NB4 (cell line): ENCODE results near the gene AXIN1.

Experiments
- DNase-seq: peaks from one replicate; pipeline ENCODE4 v3.0.0; 2010; ENCODE audit warnings: low read depth
- H3K4me3 ChIP-seq: one replicate; pipeline ENCODE4 v1.5.1; 2011; ENCODE audit warnings: mild to moderate bottlenecking, low read depth, low read length, moderate library complexity
- MYC ChIP-seq: IDR thresholded peaks from 2 replicates; pipeline ENCODE4 v1.6.1; 2011; ENCODE audit warnings: low read depth, low read length
- POLR2A ChIP-seq: IDR thresholded peaks from 2 replicates; pipeline ENCODE4 v1.6.1; 2011; ENCODE audit warnings: mild to moderate bottlenecking; ENCODE audit not compliant: insufficient read length; ENCODE audit errors: extremely low read depth
- TF ChIP-seq, protein P1 (sequence below): IDR thresholded peaks from one replicate; pipeline ENCODE4 v1.5.1; 2012; ENCODE audit warnings: low read depth, low read length
- TF ChIP-seq, protein P2 (sequence below): IDR thresholded peaks from 2 replicates; pipeline ENCODE4 v1.6.1; 2011; ENCODE audit warnings: low read depth, low read length

Gene AXIN1

DNA sequence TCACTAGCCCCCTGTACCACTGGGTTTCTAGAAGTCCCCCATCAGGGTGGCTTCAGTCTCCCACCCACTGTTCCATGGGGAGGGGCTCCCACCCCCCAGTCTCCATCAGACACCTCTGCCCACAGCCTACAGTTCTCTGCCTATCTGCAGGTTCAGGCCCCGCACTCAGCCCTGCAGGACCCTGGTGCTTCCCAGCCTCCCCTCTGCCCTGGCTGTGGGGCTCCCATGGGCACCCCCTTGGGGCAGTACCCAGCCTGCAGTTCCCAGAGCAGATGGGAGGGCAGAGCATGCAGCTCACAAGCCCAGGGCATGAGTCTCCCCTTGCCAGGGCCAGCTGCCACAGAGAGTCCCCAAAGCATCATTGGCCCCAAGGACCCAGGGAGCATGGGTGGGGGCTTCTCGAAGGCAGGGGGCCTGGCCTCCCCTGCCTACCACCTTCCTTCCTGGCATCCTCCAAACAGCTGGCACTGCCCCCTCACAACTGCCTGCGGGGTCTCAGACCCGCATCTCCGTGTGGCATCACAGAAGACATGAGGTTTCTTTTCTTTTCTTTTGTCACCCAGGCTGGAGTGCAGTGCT lies 20.6 kb upstream of the AXIN1 start:
- no peak for DNase-seq
- no peak overlapping the region for H3K4me3 ChIP-seq

DNA sequence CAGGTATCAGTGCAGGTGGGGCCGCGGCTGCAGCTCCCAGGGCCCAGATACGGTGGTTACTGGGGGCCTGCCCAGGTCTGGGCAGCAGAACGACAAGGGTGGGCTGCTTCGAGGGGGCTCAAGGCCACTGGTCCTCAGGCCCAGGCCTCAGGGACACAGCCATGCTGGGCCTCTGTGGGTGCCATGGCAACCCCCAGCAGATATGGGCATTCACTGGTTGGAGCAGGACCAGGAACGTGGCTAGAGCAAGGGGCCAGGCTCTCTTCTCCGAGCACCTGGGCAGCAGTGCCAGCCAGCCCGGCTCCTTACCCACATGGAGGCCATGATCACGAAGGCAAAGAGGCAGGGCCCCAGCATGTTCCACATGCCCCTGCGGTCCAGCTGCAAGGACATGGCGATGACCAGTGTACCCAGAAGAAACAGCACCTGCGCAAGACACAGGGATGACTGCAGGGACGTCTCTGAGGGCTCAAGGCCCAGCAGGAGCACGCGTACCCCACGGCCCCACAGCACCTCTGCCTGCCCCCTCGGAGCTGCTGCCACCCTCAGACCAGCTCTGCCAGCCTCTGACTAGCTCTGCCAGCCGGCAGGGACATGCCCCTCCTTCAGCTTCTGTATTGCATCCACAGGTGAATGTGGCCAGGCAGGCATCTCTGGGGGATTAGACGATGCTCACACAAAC lies 19.9 kb upstream of the AXIN1 start:
- TF ChIP-seq, protein P1, sequence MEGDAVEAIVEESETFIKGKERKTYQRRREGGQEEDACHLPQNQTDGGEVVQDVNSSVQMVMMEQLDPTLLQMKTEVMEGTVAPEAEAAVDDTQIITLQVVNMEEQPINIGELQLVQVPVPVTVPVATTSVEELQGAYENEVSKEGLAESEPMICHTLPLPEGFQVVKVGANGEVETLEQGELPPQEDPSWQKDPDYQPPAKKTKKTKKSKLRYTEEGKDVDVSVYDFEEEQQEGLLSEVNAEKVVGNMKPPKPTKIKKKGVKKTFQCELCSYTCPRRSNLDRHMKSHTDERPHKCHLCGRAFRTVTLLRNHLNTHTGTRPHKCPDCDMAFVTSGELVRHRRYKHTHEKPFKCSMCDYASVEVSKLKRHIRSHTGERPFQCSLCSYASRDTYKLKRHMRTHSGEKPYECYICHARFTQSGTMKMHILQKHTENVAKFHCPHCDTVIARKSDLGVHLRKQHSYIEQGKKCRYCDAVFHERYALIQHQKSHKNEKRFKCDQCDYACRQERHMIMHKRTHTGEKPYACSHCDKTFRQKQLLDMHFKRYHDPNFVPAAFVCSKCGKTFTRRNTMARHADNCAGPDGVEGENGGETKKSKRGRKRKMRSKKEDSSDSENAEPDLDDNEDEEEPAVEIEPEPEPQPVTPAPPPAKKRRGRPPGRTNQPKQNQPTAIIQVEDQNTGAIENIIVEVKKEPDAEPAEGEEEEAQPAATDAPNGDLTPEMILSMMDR, result no peak
- no peak for TF ChIP-seq POLR2A
- TF ChIP-seq, protein P2, sequence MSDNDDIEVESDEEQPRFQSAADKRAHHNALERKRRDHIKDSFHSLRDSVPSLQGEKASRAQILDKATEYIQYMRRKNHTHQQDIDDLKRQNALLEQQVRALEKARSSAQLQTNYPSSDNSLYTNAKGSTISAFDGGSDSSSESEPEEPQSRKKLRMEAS, result no peak
- no peak for TF ChIP-seq MYC
- no peak for DNase-seq
- no peak overlapping the region for H3K4me3 ChIP-seq

More for the DNA sequence above, 20.6 kb upstream of the AXIN1 start:
- no peak for TF ChIP-seq POLR2A
- TF ChIP-seq, protein P1, result no peak
- no peak for TF ChIP-seq MYC
- TF ChIP-seq, protein P2, result no peak

DNA sequence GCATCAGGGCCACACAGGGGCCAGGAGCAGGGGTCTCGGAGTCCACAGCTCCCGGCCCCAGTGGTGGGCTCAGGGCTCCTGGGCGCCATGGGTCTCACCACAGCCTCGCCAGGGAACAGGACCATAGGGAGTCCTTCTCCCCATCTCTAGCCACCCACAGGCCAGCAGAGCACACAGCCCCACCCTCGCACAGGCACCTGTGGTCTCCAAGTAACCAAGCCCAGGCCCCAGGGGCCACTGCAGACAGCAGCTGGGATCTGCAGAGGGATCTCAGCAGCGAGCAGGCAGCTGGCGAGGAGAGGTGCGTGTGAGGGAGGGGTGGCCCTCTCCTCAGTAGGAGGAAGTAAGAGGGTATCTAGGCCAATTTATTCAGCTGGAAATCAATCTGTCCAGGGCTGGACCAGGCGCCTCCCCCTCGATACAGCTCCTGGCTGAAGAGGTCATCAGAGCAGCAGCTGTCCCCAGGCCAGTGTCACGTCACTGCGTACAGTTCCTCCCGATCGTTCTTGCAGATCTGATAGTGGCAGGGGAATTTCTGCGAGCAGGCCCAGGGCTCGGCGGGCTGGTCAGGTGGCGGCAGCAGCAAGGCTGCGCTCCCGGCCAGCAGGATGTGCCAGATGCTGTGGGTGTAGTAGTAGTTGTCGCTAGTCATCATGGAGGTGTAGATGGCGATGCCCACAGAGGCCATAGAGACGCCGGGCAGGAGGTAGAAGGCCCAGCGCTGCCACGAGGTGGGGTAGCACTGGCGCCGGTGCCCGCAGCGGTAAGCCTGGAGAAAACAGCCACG lies 19.2 kb upstream of the AXIN1 start:
- TF ChIP-seq POLR2A (no peak), MYC (no peak)
- TF ChIP-seq, protein P2, result no peak
- TF ChIP-seq, protein P1, result no peak
- H3K4me3 ChIP-seq, result no peak overlapping the region
- no peak for DNase-seq

DNA sequence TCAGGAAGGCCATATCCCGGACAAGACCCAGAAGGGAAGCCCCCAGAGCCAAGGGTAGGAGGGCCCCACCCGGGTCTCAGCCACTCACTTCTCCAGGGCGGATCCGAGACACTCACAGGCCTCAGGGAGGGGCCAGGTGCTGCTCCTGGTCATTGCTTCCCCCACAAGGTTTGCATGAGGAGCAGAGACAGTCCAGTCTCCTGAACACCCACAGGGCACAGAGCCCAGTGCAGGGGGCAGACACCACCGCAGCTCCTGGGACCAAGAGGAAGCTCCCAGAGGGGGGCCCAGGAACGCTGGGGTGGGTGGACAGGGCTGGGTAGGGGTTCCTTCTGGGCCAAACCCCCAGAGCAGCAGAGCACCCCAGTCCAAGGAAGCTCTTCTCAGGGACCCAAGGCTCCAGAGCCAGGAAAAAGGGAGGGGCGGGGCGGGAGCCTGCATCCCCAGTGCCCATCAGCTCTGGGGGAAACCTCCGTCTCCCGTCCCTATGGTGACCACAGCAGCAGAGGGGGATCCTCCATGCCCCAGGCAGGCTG lies 18.5 kb upstream of the AXIN1 start:
- H3K4me3 ChIP-seq, result no peak overlapping the region
- DNase-seq, result no peak
- TF ChIP-seq POLR2A (no peak), MYC (no peak)
- TF ChIP-seq, protein P2, result no peak
- TF ChIP-seq, protein P1, result no peak

DNA sequence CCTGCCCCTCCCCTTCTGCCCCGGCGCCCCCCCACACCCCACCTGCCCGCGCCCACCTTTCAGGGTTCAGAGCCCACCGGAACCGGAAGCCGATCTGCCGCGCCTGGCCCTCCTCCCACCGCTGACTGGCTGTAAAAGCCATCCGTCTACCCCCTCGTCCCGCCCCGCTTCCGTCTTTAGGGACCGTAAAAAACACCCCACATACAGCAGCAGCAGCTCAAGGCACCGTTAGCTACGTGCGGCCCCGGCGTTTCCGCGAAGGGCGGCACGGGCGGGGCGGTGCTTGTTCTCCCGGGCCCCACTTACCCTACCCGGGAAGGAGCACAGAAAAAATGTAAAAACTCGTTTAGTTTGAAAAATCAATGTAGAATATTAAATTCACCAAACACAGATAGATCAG lies 17.9 kb upstream of the AXIN1 start, which contains the start of gene MRPL28:
Gene MRPL28 (minus strand): TSS at position 96 of the 400 bp plus-strand sequence. CDS start 320 bp downstream, outside the sequence.
- peak; percentile 92 for DNase-seq
- no peak within 1 kb of the TSS for H3K4me3 ChIP-seq
- TF ChIP-seq, protein P1, result no peak
- TF ChIP-seq MYC, result peak; percentile 40; the same call in 1 of the 2 replicates
- peak; percentile 25 for TF ChIP-seq POLR2A
- TF ChIP-seq, protein P2, result peak; percentile 23; the same call in 1 of the 2 replicates
